NCI-H128 (cell line): ENCODE data around the gene KDM4C.

Experiments used
- DNase-seq: peaks from one replicate; lab custom pipeline; 2025; ENCODE audit not compliant: unreplicated experiment; lab: John Stamatoyannopoulos, UW

The KDM4C gene

GRCh38 chr9:6855860-6856259 is 98.1 kb downstream of the KDM4C start:
- no peak for DNase-seq

DNA sequence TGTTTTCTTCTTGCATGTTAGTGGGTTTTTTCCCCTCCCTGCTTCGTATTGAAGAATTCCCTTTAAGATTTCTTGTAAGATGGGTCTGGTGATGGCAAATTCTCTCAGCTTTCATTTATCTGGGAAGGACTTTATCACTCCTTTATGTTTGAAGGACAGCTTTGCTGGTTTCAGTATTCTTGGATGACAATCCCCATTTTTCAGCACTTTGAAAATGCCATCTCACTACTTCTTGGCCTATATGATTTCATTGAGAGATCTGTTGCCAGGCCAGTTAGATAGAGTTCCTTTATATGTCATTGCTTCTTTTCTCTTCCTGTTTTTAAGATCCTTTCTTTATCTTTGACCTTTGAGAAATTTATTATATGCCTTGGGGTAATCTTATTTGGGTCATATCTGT is 106.3 kb downstream of the KDM4C start:
- no peak for DNase-seq

- no peak for DNase-seq
Measured at GRCh38 chr9:6869081-6869948, 111.5 kb downstream of the KDM4C start.

- DNase-seq, result no peak
Measured at GRCh38 chr9:6870149-6870548, 112.4 kb downstream of the KDM4C start.

GRCh38 chr9:6870650-6871477 is 113.1 kb downstream of the KDM4C start:
- no peak for DNase-seq

DNA sequence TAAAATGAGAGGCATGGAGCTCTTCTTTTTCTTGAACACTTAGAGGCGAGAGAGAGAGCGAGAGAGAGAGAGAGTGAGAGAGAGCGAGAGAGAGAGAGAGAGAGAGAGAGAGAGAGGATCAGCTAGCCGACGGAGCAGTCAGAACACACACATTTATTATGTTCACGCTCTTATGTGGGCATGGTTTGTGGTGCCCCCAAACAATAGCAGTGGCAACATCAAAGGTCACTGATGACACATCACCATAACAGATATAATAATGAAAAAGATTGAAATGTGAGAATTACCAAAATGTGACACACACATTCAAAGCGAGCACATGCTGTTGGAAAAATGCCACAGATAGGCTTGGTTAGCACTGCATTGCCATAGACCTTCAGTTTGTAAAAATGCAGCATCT is 116.1 kb downstream of the KDM4C start:
- no peak for DNase-seq

GRCh38 chr9:6876195-6876894 is 118.6 kb downstream of the KDM4C start:
- DNase-seq, result no peak

DNA sequence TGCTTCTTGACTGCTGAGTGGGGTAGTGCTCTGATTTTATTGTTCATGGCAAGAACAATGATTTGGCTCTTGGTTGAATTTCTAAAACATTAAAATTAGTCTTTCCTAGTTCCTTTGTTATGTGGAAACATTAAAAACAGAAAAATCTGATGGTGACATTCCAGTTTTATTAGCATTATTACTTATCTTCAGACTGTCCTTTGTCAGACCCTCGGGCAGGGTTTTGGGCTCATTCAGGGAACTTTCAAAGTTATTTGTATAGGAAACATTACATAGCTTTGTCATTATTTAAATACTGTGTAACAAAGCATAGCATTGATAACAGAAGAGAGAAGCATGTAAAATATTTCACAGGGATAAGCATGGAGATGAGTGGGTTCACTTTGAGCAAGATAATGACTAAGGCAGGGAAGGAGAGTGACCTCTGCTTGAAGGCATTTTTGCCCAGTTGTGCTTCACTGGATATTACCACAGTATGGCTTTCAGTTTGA is 119.9 kb downstream of the KDM4C start:
- DNase-seq, result no peak

DNA sequence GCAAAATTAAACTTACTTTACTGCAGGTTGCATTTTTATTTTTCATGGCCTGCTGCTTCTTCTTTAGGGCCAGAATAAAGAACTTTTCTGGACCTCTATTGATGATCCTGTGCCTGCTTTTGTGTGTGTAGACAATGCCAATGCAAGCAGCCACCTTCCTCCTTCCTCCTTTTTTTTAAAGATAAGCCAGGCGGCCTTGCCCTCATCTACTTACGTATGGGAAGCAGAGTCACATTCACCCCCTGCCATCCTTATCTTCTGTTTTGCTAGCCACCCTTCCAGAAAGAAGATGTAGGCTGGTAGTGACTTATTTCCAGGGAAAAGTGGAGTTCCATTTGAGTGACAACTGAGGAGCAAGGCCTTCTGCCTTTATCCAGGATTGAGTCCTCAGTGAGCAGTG is 122.9 kb downstream of the KDM4C start:
- DNase-seq, result no peak

DNA sequence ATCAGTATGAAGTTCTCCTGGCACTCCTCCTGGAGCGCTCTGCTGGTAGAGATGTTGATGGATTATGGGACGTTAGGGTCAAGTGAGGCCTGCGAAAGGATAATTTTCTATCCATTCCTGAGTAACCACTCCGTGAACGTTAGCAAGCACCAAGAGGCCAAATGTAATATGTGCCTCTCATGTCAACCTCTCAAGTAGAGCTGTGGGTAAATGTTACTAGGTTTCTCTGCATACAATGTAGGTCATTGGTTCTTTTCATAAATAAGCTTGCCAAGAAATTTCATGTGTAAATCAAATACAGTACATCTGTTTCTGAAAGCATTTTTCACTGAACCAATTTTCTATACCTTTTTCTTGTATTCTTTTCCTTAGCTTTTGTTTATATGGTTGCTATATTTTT is 126.3 kb downstream of the KDM4C start:
- DNase-seq, result no peak

DNA sequence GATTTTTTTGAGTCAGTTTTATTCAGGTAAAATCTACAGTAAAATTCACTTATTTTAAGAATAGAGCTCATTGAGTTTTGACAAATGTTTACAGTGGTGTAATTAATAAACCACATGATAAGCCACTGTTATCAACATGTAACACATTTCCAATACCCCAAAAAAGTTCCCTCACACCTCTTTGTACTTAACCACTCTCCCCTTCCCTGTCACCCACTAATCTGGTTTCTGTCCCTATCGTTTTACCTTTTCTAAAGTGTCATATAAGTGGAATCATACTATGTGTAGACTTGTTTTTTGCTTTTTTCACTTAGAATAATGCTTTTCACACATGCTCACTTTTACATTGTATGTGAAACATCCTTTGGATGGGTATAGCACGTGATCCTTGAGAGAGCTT is 127.2 kb downstream of the KDM4C start:
- DNase-seq, result no peak

DNA sequence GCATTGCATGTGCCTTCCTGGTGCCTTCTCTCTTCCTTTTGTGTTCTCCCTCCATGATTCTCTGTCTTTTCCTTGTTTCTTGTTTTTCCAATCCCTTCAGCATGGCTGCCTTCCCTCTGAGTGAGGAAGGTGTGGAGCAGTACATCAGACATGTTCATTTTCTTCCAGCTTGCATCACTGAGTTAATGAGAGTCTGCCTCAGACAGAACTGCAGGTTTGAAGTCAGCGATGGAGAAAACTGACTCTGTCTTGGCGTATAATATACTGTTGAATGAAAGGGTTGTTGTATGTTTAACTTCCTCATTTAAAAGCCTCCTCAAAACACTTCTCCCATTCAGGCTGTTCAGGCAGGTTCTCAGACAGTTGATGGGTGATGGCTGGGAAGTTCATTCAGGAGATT is 129.3 kb downstream of the KDM4C start:
- DNase-seq, result no peak

DNA sequence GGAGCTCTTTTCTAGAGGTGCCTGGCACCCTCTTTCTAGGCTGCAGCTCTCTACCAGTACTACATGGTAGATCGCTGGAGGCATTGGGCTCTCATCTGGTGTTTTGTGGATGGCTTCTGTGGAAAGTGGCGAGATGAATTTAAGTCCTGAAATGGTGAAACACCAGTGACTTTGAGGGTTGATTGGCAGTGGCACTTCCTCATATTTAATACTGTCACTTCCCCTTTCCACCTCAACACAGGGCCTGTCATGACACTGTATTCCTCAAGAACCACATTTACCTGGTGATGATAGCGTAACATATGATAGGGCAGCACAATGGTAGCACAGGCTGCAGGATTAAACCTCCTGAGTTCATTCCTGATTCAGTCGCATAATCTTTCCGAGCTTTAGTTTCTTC is 132.1 kb downstream of the KDM4C start:
- DNase-seq, result no peak

- DNase-seq, result no peak
Measured at GRCh38 chr9:6893350-6894131, 135.8 kb downstream of the KDM4C start.

- DNase-seq, result no peak
Measured at GRCh38 chr9:6894135-6894534, 136.4 kb downstream of the KDM4C start.

DNA sequence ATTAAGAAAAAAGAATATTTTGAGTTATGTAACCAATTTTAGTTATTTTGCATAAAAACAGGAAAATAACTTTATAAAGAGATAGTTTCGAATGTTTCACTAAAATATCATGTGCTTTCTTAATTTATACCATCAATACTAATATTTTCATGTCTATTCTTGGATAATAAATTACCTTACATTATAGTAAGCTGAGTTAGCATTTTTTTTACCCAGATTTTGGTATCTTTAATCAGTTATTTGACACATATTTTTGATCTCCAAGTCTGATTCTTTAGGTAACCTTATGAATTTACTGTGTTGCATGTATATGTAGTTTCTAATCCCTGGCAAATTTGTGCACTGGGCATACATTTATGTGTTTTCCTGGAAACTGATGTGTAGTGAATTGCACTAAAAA is 138.0 kb downstream of the KDM4C start:
- no peak for DNase-seq

- no peak for DNase-seq
Measured at GRCh38 chr9:6896562-6896961, 138.8 kb downstream of the KDM4C start.

DNA sequence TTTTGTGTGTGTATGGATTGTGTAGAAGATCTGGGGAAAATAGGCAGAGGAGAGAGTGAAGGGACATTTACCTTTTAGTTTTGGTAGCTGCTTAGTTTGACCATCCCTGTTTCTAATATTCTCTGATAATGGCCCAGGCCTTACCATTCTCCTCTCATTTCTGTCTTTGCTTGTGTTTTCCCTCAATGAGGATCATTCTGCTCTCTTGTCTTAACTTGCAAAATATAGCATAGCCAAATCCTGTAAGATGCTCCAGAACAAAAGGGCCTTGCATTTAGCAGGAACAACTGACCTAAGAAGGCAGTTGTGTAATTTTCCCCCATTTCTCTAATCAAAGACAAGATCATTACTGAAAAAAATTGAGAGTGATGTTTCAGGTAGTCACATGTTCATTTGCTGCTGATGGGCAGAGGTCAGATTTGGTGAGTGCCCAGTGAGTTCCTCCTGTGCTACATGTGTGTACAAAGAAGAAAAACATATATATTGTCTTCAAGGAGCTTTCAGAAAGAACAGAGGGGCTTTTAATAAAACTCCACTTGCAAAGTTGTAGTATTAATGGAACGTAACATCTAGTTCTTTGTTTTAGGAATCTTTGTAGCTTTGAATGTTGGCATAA is 139.5 kb downstream of the KDM4C start:
- DNase-seq, result no peak

GRCh38 chr9:6897898-6898302 is 140.1 kb downstream of the KDM4C start:
- no peak for DNase-seq

- no peak for DNase-seq
Measured at GRCh38 chr9:6899274-6899673, 141.5 kb downstream of the KDM4C start.
